GOT3 (cell line): ENCODE results near the gene ROR1.
A peak's percentile ranks its signal among the peaks of the same experiment; 100 is the strongest.

Experiments used
- DNase-seq: peaks from one replicate; lab custom pipeline; 2025; ENCODE audit warnings: mixed read lengths; lab: John Stamatoyannopoulos, UW

The ROR1 gene

DNA sequence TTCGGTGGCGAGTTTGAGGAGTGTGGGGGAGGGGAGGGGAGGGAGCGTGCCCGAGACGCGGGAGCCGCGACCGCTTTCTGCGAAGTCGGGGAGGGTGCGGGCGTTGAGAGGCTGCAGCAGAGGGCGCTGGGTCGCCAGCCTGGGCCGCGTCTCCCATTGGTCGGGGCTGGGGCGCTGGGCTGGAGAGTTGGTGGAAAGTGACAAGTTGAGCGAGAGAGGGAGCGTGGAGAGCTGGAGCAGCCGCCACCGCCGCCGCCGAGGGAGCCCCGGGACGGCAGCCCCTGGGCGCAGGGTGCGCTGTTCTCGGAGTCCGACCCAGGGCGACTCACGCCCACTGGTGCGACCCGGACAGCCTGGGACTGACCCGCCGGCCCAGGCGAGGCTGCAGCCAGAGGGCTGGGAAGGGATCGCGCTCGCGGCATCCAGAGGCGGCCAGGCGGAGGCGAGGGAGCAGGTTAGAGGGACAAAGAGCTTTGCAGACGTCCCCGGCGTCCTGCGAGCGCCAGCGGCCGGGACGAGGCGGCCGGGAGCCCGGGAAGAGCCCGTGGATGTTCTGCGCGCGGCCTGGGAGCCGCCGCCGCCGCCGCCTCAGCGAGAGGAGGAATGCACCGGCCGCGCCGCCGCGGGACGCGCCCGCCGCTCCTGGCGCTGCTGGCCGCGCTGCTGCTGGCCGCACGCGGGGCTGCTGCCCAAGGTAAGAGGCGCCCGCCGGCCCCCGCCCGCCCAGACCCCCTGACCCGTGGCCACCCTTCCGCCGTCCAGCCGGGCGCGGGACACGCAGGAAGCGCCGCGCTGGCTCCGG, at the start of gene ROR1:
Gene ROR1, plus strand, starts transcription at position 203 of the 802 bp plus-strand sequence.
- DNase-seq = no peak

- no peak for DNase-seq
Measured at GRCh38 chr1:63724375-63724899, 49.4 kb upstream of the ROR1 start.

DNA sequence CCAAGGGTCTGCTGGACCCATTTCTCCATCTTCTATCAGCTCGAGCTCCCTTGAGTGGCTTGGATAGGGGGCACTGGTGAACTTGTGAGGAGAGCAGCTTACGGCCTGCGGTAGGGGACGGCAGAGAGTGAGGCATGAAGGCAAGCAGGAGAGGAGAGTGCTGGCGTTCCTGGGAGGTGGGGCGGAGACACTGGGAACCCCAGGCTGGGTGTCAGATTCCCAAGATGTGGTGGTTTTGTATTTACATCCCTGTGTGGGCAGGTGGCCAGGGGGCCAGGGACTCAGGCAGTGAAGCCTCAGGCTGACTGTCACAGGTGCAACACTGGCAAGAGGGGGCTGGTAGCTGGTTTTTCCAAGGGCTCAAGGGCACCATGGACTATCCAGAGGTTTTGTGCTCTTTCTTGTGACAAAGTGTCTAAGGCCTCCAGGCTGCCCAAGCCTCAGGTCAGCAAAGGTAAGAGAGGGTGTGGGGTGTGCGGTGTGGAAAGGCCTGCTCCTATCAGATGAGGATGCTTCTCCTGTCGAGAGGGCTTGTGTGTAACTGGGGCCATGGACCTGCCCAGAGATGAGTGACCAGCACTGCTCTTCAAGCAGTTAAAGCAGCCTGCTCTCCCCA, 45.1 kb upstream of the ROR1 start:
- no peak for DNase-seq

- no peak for DNase-seq
Measured at GRCh38 chr1:63729227-63729620, 44.6 kb upstream of the ROR1 start.

DNA sequence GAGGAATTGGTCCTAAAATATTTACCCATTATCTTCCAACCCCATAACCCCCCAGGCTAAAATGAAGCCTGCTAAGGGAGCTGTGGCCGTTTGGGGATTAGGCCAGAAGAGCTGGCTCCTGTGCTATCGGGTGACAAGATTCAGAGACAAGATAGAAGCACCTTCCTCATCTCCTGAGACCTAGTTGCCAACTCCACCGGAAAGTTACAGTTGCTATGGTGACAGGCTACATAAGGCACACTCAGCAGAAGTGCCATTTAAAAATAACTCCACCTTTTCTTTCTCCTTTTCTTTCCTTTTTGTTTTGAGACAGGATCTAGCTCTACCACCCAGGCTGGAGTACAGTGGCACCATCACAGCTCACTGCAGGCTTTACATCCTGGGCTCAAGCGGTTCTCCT, 43.6 kb upstream of the ROR1 start:
- no peak for DNase-seq

DNA sequence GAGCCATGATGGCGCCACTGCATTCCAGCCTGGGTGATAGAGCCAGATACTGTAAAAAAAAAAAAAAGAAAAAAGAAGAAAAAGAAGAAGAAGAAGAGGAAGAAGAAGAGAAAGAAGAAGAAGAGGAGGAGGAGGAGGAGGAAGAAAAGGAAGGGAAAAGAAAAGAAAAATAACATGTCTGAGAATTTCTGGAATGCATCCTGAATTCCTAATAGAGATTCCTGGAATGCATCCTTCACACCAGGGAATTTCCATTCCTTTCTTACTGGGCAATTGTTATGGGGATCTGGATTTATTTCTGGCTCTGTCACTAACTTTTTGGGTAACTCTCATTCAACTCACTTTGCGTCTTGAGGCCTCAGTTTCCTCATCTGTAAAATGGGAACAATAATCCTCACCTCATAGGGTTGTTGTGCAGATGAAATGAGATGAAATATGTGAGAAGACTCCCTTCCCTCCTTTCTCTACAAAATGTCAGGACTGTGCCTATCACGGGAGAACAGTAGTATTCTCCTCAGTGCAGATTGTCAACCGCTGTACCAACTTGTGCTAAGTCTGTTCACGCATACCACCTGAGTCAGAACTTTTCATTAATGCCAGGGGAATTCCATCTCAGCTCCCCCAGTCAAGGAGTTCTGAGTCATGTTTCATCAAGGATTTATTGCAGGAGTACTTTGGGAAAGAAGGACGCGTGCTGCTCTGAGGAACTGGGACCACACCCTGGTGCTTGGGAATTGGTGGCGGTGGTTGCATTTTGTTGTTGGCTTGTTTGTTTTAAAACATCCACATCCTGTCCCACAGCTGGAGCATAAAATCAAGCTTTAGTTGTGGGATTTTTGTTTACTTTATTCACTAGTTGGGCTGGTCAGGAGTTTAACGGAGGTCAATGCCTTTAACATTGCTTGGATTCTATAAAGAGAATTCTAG, 42.4 kb upstream of the ROR1 start:
- peak; percentile 40 for DNase-seq

- DNase-seq = no peak
Measured at GRCh38 chr1:63732666-63733065, 41.2 kb upstream of the ROR1 start.

DNA sequence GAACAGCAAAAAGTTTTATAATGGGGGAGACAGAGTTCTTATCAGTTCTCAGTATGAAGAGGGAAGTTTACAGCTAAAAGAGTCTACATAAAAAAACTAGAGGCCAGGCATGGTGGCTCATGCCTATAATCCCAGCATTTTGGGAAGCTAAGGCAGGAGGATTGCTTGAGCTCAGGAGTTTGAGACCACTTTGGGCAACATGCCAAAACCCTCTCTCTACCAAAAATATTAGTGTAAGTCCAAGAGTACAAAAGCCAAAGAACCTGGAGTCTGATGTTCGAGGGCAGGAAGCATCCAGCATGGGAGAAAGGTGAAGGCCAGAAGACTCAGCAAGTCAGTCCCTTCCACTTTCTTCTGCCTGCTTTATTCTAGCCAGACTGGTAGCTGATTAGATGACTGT, 35.0 kb upstream of the ROR1 start:
- no peak for DNase-seq

GRCh38 chr1:63739452-63739851, 34.4 kb upstream of the ROR1 start:
- DNase-seq = no peak

- DNase-seq = no peak
Measured at GRCh38 chr1:63740432-63740831, 33.4 kb upstream of the ROR1 start.

GRCh38 chr1:63742526-63742925, 31.3 kb upstream of the ROR1 start:
- DNase-seq = no peak

DNA sequence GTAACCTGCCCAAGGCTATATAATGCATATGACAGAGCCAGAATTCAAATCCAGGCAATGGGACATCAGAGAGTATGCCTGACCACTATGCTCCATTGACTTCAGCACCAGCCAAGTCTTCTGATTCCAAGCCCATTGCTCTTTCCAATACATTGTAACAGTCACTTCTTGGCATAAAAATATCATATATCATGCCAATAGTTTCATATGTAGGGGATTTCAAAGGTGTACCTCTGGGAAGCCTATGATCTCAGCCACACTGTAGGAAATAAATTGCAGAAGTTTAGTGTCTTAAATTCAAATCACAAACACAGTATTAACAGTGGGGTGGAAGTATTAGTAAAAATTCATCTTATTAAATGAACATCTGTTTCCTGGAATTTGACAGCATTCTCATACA, 30.0 kb upstream of the ROR1 start:
- no peak for DNase-seq

- peak; percentile 46 for DNase-seq
Measured at GRCh38 chr1:63746129-63746864, 27.5 kb upstream of the ROR1 start.

- DNase-seq = no peak
Measured at GRCh38 chr1:63747445-63747844, 26.4 kb upstream of the ROR1 start.

- DNase-seq = no peak
Measured at GRCh38 chr1:63748046-63748580, 25.7 kb upstream of the ROR1 start.

GRCh38 chr1:63748641-63749040, 25.2 kb upstream of the ROR1 start:
- DNase-seq = no peak

DNA sequence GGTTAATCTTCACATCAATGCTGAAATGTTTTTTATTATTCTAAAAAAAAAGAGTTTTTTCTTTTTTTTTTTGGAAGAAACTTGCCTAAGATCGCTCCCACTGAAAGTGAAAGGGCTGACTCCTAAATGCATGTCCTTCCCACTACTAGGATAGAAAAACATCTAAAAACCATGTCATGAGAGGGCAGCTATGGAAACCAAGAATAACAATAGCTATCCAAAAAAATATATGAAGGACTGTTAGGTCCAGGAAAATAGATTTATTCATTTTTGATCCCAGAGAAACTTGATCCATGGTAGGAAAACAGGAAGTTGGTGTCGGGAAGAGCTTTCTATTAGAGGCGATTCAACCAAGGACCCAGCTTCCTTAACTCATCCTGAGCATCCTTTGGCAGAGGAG, 23.1 kb upstream of the ROR1 start:
- DNase-seq = no peak

GRCh38 chr1:63752176-63752575, 21.6 kb upstream of the ROR1 start:
- no peak for DNase-seq

DNA sequence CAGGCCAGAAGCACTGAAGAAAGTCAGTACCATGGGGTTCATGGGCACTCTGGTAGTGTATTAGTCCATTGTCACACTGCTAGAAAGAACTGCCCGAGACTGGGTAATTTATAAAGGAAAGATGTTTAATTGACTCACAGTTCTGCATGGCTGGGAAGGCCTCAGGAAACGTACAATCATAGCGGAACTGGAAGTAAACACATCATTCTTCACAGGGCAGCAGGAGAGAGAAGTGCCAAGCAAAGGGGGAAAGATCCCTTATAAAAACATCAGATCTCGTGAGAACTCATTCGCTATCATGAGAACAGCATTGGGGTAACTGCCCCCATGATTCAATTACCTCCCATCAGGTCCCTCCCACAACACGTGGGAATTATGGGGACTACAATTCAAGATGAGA, 20.2 kb upstream of the ROR1 start:
- DNase-seq = no peak

DNA sequence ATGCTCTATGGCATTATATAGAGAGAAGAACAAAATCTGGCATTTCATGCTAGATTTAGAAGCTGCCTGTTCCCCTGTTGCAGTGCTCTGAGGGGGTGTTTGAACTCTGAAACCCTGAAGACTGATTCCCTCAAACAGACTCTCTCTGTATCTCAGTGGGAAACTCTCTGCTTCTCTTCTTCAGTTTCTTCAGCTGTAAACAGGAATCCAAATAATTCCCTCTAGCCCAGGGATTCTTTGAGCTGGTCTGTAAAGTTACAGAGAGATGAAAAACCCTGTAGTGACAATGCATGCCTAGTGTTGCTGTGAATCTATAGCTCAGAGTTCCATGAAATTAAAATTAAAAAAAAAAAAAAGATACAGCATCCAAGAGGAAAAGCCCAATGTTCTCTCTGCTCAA, 17.0 kb upstream of the ROR1 start:
- no peak for DNase-seq

- no peak for DNase-seq
Measured at GRCh38 chr1:63757334-63757733, 16.5 kb upstream of the ROR1 start.
